ENCODE data around the gene TMUB1.

Gene TMUB1

GRCh38 chr7:151116603-151117440, 33.5 kb upstream of the TMUB1 start:
- Histone ChIP-seq H3K27me3 (ENCODE audit: insufficient read depth, low read length, poor library complexity, severe bottlenecking) (no peaks in the 10 kb centered on the region), H3F3A (ENCODE audit: low read depth) (no peaks in the 10 kb centered on the region), H3K36me3 (ENCODE audit: insufficient read depth, low read length) (peaks cover 32% of the 10 kb centered on the region; the same call in 1 of the 2 replicates), H3K4me1 (ENCODE audit: insufficient read depth, low read length, poor library complexity, severe bottlenecking) (no peaks in the 10 kb centered on the region), H3K79me2 (ENCODE audit: insufficient read depth, low read length) (peaks cover 7% of the 10 kb centered on the region; the same call in 1 of the 2 replicates), H4K20me1 (ENCODE audit: insufficient read depth, low read length, poor library complexity, severe bottlenecking) (no peaks in the 10 kb centered on the region), H3K9ac (ENCODE audit: low read depth, low read length, poor library complexity, severe bottlenecking) (no peak overlapping the region), H3K4me3 (ENCODE audit: low read length, poor library complexity, severe bottlenecking) (no peak overlapping the region), H3K9me3 (ENCODE audit: insufficient read depth, low read depth, low read length) (no peaks in the 10 kb centered on the region), H3K4me2 (ENCODE audit: low read depth, low read length, poor library complexity, severe bottlenecking) (no peak overlapping the region), H3K9me2 (replicated peaks; ENCODE audit: low read depth, low read length) (no peaks in the 10 kb centered on the region), H2AFZ (ENCODE audit: low read length) (no peak overlapping the region)
- TF ChIP-seq CTCF (conservative IDR thresholded peaks at IDR 0.05; ENCODE audit: low read length) = no peak
- TF ChIP-seq EZH2phosphoT487 (IDR thresholded peaks at IDR 0.05; ENCODE audit: borderline replicate concordance) = no peak

- Histone ChIP-seq H3K4me1 (ENCODE audit: insufficient read depth, low read length, poor library complexity, severe bottlenecking) (no peaks in the 10 kb centered on the region), H3K4me3 (ENCODE audit: low read length, poor library complexity, severe bottlenecking) (no peak overlapping the region), H3K79me2 (ENCODE audit: insufficient read depth, low read length) (peaks cover 13% of the 10 kb centered on the region; the same call in 1 of the 2 replicates), H3K27me3 (ENCODE audit: insufficient read depth, low read length, poor library complexity, severe bottlenecking) (no peaks in the 10 kb centered on the region), H3F3A (ENCODE audit: low read depth) (no peaks in the 10 kb centered on the region), H3K36me3 (ENCODE audit: insufficient read depth, low read length) (peaks cover 29% of the 10 kb centered on the region; the same call in 1 of the 2 replicates), H3K9me2 (replicated peaks; ENCODE audit: low read depth, low read length) (no peaks in the 10 kb centered on the region), H3K9me3 (ENCODE audit: insufficient read depth, low read depth, low read length) (no peaks in the 10 kb centered on the region), H3K9ac (ENCODE audit: low read depth, low read length, poor library complexity, severe bottlenecking) (no peak overlapping the region), H2AFZ (ENCODE audit: low read length) (no peak overlapping the region), H3K4me2 (ENCODE audit: low read depth, low read length, poor library complexity, severe bottlenecking) (no peak overlapping the region), H4K20me1 (ENCODE audit: insufficient read depth, low read length, poor library complexity, severe bottlenecking) (peaks cover 5% of the 10 kb centered on the region)
- TF ChIP-seq CTCF (conservative IDR thresholded peaks at IDR 0.05; ENCODE audit: low read length) = no peak
- TF ChIP-seq EZH2phosphoT487 (IDR thresholded peaks at IDR 0.05; ENCODE audit: borderline replicate concordance) = no peak
These were observed 32.6 kb upstream of the TMUB1 start for GRCh38 chr7:151115836-151116418.

- Histone ChIP-seq H2AFZ (ENCODE audit: low read length) (no peak overlapping the region), H4K20me1 (ENCODE audit: insufficient read depth, low read length, poor library complexity, severe bottlenecking) (peaks cover 12% of the 10 kb centered on the region), H3K27me3 (ENCODE audit: insufficient read depth, low read length, poor library complexity, severe bottlenecking) (no peaks in the 10 kb centered on the region), H3K36me3 (ENCODE audit: insufficient read depth, low read length) (peaks cover 23% of the 10 kb centered on the region; the same call in 1 of the 2 replicates), H3K4me2 (ENCODE audit: low read depth, low read length, poor library complexity, severe bottlenecking) (no peak overlapping the region), H3K9ac (ENCODE audit: low read depth, low read length, poor library complexity, severe bottlenecking) (no peak overlapping the region), H3K9me3 (ENCODE audit: insufficient read depth, low read depth, low read length) (no peaks in the 10 kb centered on the region), H3K79me2 (ENCODE audit: insufficient read depth, low read length) (peaks cover 13% of the 10 kb centered on the region; the same call in 1 of the 2 replicates), H3K4me3 (ENCODE audit: low read length, poor library complexity, severe bottlenecking) (no peak overlapping the region), H3K9me2 (replicated peaks; ENCODE audit: low read depth, low read length) (no peaks in the 10 kb centered on the region), H3F3A (ENCODE audit: low read depth) (no peaks in the 10 kb centered on the region), H3K4me1 (ENCODE audit: insufficient read depth, low read length, poor library complexity, severe bottlenecking) (no peaks in the 10 kb centered on the region)
- TF ChIP-seq CTCF (conservative IDR thresholded peaks at IDR 0.05; ENCODE audit: low read length) (no peak), EZH2phosphoT487 (IDR thresholded peaks at IDR 0.05; ENCODE audit: borderline replicate concordance) (no peak)
These were observed 32.0 kb upstream of the TMUB1 start for GRCh38 chr7:151115121-151115835.
